H1 (cell line): ENCODE results near the gene SLC27A4. TPM values are rescaled to one million over a fixed set of nuclear protein-coding genes. Genes with fewer than 3 reads are reported as not detected.

ENCODE experiments used
- CTCF ChIA-PET: fragments of 300-600 bp; sonication (Branson Sonifier 250); formaldehyde crosslinking; loops from one replicate; lab custom pipeline; 2021; ENCODE audit not compliant: partially characterized antibody; lab: Charles Lee
- POLR2A ChIA-PET: fragments of 300-600 bp; sonication (Branson Sonifier 250); formaldehyde crosslinking; loops from one replicate; lab custom pipeline; 2021; ENCODE audit warnings: inconsistent platforms; ENCODE audit not compliant: partially characterized antibody; lab: Charles Lee
- DNase-seq, 2 experiments: peaks; one replicate each; pipeline versions ENCODE4 v3.0.0 to v3.0.0-alpha.2; 2010 to 2022; ENCODE audit warnings: low spot score in 2 of 2, low read depth in 1 of 2, mixed read lengths in 1 of 2
- FAIRE-seq: peaks from 2 replicates; lab custom pipeline; 2011; peaks lifted over from hg19 to GRCh38; lab: Jason Lieb, UNC
- H2AFZ ChIP-seq: 2 replicates; pipeline ENCODE4 v1.8.1; 2012; ENCODE audit warnings: low read length, inconsistent platforms
- H2AK5ac ChIP-seq: 2 replicates; pipeline ENCODE4 v1.6.1; 2013; ENCODE audit warnings: low read depth, low read length
- H2BK120ac ChIP-seq: replicated peaks from 2 replicates; pipeline ENCODE3; 2013; ENCODE audit warnings: low read depth, low read length, inconsistent platforms
- H2BK12ac ChIP-seq: 2 replicates; pipeline ENCODE4 v1.6.1; 2013; ENCODE audit warnings: low read depth, low read length
- H2BK15ac ChIP-seq: 2 replicates; pipeline ENCODE4 v1.6.1; 2013; ENCODE audit warnings: low read length
- H2BK20ac ChIP-seq: 2 replicates; pipeline ENCODE4 v1.6.1; 2013; ENCODE audit warnings: low read length
- H2BK5ac ChIP-seq: 2 replicates; pipeline ENCODE4 v1.6.1; 2013; ENCODE audit warnings: low read depth, low read length
- H3K14ac ChIP-seq: 2 replicates; pipeline ENCODE4 v1.6.1; 2013; ENCODE audit warnings: inconsistent platforms; ENCODE audit not compliant: insufficient read length
- H3K18ac ChIP-seq: 2 replicates; pipeline ENCODE4 v1.6.1; 2013; ENCODE audit warnings: low read length; ENCODE audit errors: extremely low read depth
- H3K23ac ChIP-seq: 2 replicates; pipeline ENCODE4 v1.6.1; 2013; ENCODE audit warnings: inconsistent platforms; ENCODE audit not compliant: insufficient read length
- H3K23me2 ChIP-seq: 2 replicates; pipeline ENCODE4 v1.6.1; 2013; ENCODE audit warnings: low read depth, low read length
- H3K27ac ChIP-seq: 2 replicates; pipeline ENCODE4 v1.6.1; 2011; ENCODE audit warnings: low read depth, low read length, inconsistent platforms
- H3K27me3 ChIP-seq, 4 experiments: replicated peaks in 1 of 4; 1 replicate in 1 of 4; 2 replicates in 3 of 4; pipeline versions ENCODE4 v1.6.1 to v1.8.1; 2011 to 2013; ENCODE audit warnings: low read length in 3 of 4, mild to moderate bottlenecking in 3 of 4, inconsistent platforms in 2 of 4, mixed read lengths in 2 of 4, moderate library complexity in 1 of 4; ENCODE audit not compliant: control insufficient read depth in 3 of 4, insufficient read depth in 3 of 4; ENCODE audit errors: extremely low read depth in 1 of 4
- H3K36me3 ChIP-seq, 4 experiments: 2 replicates each; pipeline versions ENCODE4 v1.6.1 to v1.8.1; 2011 to 2013; ENCODE audit warnings: mild to moderate bottlenecking in 4 of 4, low read length in 3 of 4, moderate library complexity in 2 of 4, control low read depth in 1 of 4, inconsistent platforms in 1 of 4; ENCODE audit not compliant: insufficient read depth in 4 of 4, control insufficient read depth in 2 of 4
- H3K4ac ChIP-seq: replicated peaks from 2 replicates; pipeline ENCODE3; 2013; ENCODE audit warnings: low read length, low read depth, mixed read lengths, inconsistent platforms; ENCODE audit not compliant: insufficient read length
- H3K4me1 ChIP-seq, 4 experiments: replicated peaks in 1 of 4; 1 replicate in 1 of 4; 2 replicates in 3 of 4; pipeline versions ENCODE4 v1.6.1 to v1.8.1; 2011 to 2013; ENCODE audit warnings: low read length in 3 of 4, inconsistent platforms in 2 of 4, mixed read lengths in 1 of 4; ENCODE audit not compliant: insufficient read depth in 4 of 4, control insufficient read depth in 3 of 4
- H3K4me2 ChIP-seq, 2 experiments: 2 replicates each; pipeline versions ENCODE4 v1.6.1 to v1.8.1; 2011 to 2013; ENCODE audit warnings: low read depth in 2 of 2, low read length in 2 of 2, control low read depth in 1 of 2, inconsistent platforms in 1 of 2, mild to moderate bottlenecking in 1 of 2; ENCODE audit not compliant: insufficient read depth in 1 of 2
- H3K4me3 ChIP-seq, 4 experiments: fragments of 200-600, 300-600 bp in 1 of 4; sonication (generic), shearing (Covaris generic), sonication (Bioruptor Twin) in 1 of 4; 2 replicates each; pipeline versions ENCODE4 v1.5.1 to v1.8.1; 2011 to 2016; ENCODE audit warnings: low read length in 4 of 4, low read depth in 3 of 4, control low read depth in 2 of 4, inconsistent platforms in 2 of 4, mild to moderate bottlenecking in 2 of 4, mixed read lengths in 1 of 4, moderate library complexity in 1 of 4; ENCODE audit not compliant: insufficient read depth in 2 of 4; ENCODE audit errors: extremely low read depth in 1 of 4
- H3K56ac ChIP-seq: replicated peaks from 2 replicates; pipeline ENCODE3; 2013; ENCODE audit warnings: low read depth, mild to moderate bottlenecking, mixed read lengths, low read length, inconsistent platforms; ENCODE audit not compliant: insufficient read length
- H3K79me1 ChIP-seq: 2 replicates; pipeline ENCODE4 v1.6.1; 2013; ENCODE audit warnings: low read depth, low read length, control low read depth
- H3K79me2 ChIP-seq, 2 experiments: 2 replicates each; pipeline versions ENCODE4 v1.6.1 to v1.8.1; 2012 to 2013; ENCODE audit warnings: low read length in 2 of 2, mild to moderate bottlenecking in 2 of 2, inconsistent platforms in 1 of 2; ENCODE audit not compliant: insufficient read depth in 2 of 2, control insufficient read depth in 1 of 2
- H3K9ac ChIP-seq, 4 experiments: replicated peaks in 1 of 4; 1 replicate in 1 of 4; 2 replicates in 3 of 4; pipeline versions ENCODE4 v1.6.1 to v1.8.1; 2011 to 2013; ENCODE audit warnings: low read depth in 3 of 4, low read length in 3 of 4, control low read depth in 2 of 4, mild to moderate bottlenecking in 2 of 4, moderate library complexity in 2 of 4, inconsistent platforms in 1 of 4; ENCODE audit errors: extremely low read depth in 1 of 4
- H3K9me3 ChIP-seq, 2 experiments: 2 replicates each; pipeline versions ENCODE4 v1.6.1 to v1.8.1; 2012 to 2013; ENCODE audit warnings: mild to moderate bottlenecking in 2 of 2, moderate library complexity in 2 of 2, control low read depth in 1 of 2, inconsistent platforms in 1 of 2, low read depth in 1 of 2, low read length in 1 of 2, mixed read lengths in 1 of 2; ENCODE audit not compliant: insufficient read depth in 2 of 2
- H4K20me1 ChIP-seq, 2 experiments: replicated peaks in 1 of 2; 2 replicates each; pipeline versions ENCODE3 to v1.8.1; 2011 to 2013; ENCODE audit warnings: inconsistent platforms in 2 of 2, low read length in 2 of 2, mild to moderate bottlenecking in 1 of 2; ENCODE audit not compliant: insufficient read depth in 2 of 2, control insufficient read depth in 1 of 2
- H4K5ac ChIP-seq: 2 replicates; pipeline ENCODE4 v1.6.1; 2013; ENCODE audit warnings: low read length, low read depth, mixed read lengths, inconsistent platforms; ENCODE audit not compliant: insufficient read length
- H4K8ac ChIP-seq: 2 replicates; pipeline ENCODE4 v1.8.0; 2013; ENCODE audit warnings: mild to moderate bottlenecking, moderate library complexity, low read length, inconsistent platforms; ENCODE audit not compliant: insufficient read depth; ENCODE audit errors: extremely low read depth
- H4K91ac ChIP-seq: replicated peaks from 2 replicates; pipeline ENCODE3; 2013; ENCODE audit warnings: low read length, mixed read lengths, inconsistent platforms; ENCODE audit not compliant: insufficient read length
- CHD1 ChIP-seq: IDR thresholded peaks from 2 replicates; pipeline ENCODE4 v1.6.1; 2012; ENCODE audit warnings: low read depth, low read length, improper control_type of control experiment
- HDAC6 ChIP-seq: IDR thresholded peaks from one replicate; pipeline ENCODE4 v1.7.1; 2012; ENCODE audit warnings: low read depth, mild to moderate bottlenecking, inconsistent platforms, low read length, moderate library complexity
- WGBS, 2 experiments: shearing (Covaris generic) in 1 of 2; methylation state at CpG; one replicate each; pipeline versions ENCODE4 v1.1.6 to v1.1.7; 2013 to 2015; ENCODE audit warnings: low lambda C conversion rate in 2 of 2, mixed read lengths in 2 of 2, inconsistent platforms in 1 of 2, low coverage in 1 of 2, missing lambda C conversion rate in 1 of 2; ENCODE audit not compliant: insufficient replicate concordance in 2 of 2, insufficient coverage in 1 of 2, insufficient read length in 1 of 2; ENCODE audit errors: extremely low coverage in 1 of 2, missing lambda C conversion rate in 1 of 2; 5-methylcytosine and 5-hydroxymethylcytosine counted together
- polyA plus RNA-seq, 7 experiments: library from polyadenylated mRNA; depleted of rRNA in 3 of 7; stranded (reverse) in 5 of 7; unstranded in 2 of 7; fragments of >200 nt in 5 of 7; fragments of 200-250 nt in 2 of 7; gene quantifications; 1 replicate in 5 of 7; 2 replicates in 1 of 7; 4 replicates in 1 of 7; pipeline versions ENCODE4 v1.2.1 to v1.2.3, GENCODE V29; 2011 to 2013; ENCODE audit warnings: missing spikeins in 2 of 7, mixed read lengths in 2 of 7
- total RNA-seq: library from RNA; stranded (reverse); fragmentation: NEBNext Ultra II Directional; extraction: Animal tissue kit (Norgen Biotek cat#: 25700); gene quantifications from 2 replicates; pipeline ENCODE4 v1.2.1, GENCODE V29; 2021

Gene SLC27A4
- total and polyA plus RNA-seq, 2 of the 8 experiments (the other 6 are each of a cell fraction or from before 2014, with no cell fraction given), result 14.9 to 20.5 TPM

GRCh38 chr9:128372188-128372641, 31.9 kb downstream of the SLC27A4 start:
- POLR2A ChIA-PET, result interaction anchor here (1.1 to 6.2 kb wide), 5 partner anchors 12 to 157 kb away, joined by 4 to 52 read pairs (median 11); no protein-coding TSS in a partner anchor
- CTCF ChIA-PET, result interaction anchor here (0.6 to 25.1 kb wide), 6 partner anchors 10 to 53 kb away, joined by 3 to 544 read pairs (median 17); no protein-coding TSS in a partner anchor
- TF ChIP-seq HDAC6, result no peak
- no peak for TF ChIP-seq CHD1

More at GRCh38 chr9:128372188-128372641, 31.9 kb downstream of the SLC27A4 start:
- Histone ChIP-seq H2BK12ac (no peak overlapping the region), H3K4me2 (peak overlapping the region; percentile 77 to 90), H2AFZ (no peak overlapping the region), H3K79me2 (peaks cover 7 to 25% of the 10 kb centered on the region in 2 experiments), H3K27me3 (peaks cover under 1 to 12% (median 4%) of the 10 kb centered on the region in 4 experiments), H4K5ac (no peak overlapping the region), H3K27ac (no peak overlapping the region), H2BK5ac (no peak overlapping the region), H3K79me1 (peaks cover 10% of the 10 kb centered on the region; the same call in 1 of the 2 replicates), H3K9ac (peak overlapping the region in 1 of 4 experiments; percentile 47; a peak in 2 of 7 replicates), H3K4me1 (peaks cover 0 to 8% (median 3%) of the 10 kb centered on the region in 4 experiments; a peak in 4 of 7 replicates), H4K20me1 (peaks cover 0 to 13% of the 10 kb centered on the region in 2 experiments), H3K23ac (no peak overlapping the region), H2BK15ac (no peak overlapping the region), H3K56ac (no peak overlapping the region), H3K4me3 (peak overlapping the region; percentile 82 to 96 (median 95); a peak in 5 of 8 replicates), H3K23me2 (peaks cover 8% of the 10 kb centered on the region; the same call in 1 of the 2 replicates), H3K18ac (no peak overlapping the region), H4K91ac (no peak overlapping the region), H4K8ac (no peak overlapping the region), H3K9me3 (no peaks in the 10 kb centered on the region), H3K14ac (no peak overlapping the region), H3K36me3 (no peaks in the 10 kb centered on the region; a peak in 2 of 8 replicates), H2AK5ac (no peak overlapping the region), H3K4ac (no peak overlapping the region), H2BK20ac (no peak overlapping the region), H2BK120ac (no peak overlapping the region)
- no peak for FAIRE-seq
- DNase-seq, result no peak
- 80% methylated on average over 4 of the region's 4 CpGs; no CpG with 5 or more reads in 1 of the 2 experiments for WGBS, 2 experiments
